Astrocyte of the spinal cord (primary cell): ENCODE results near the gene PHLPP1.
A peak's percentile ranks its signal among the peaks of the same experiment; 100 is the strongest.

Experiments
- DNase-seq: peaks from one replicate; pipeline ENCODE4 v3.0.0; 2011; ENCODE audit warnings: low read depth, low spot score
- H3K4me3 ChIP-seq: 2 replicates; pipeline ENCODE4 v1.5.1; 2011; ENCODE audit warnings: low read depth, mild to moderate bottlenecking, low read length, moderate library complexity
- CTCF ChIP-seq: IDR thresholded peaks from 2 replicates; pipeline ENCODE4 v1.5.1; 2012; ENCODE audit warnings: low read depth, mild to moderate bottlenecking, low read length, inconsistent platforms
- in situ Hi-C: cut with HindIII; loops from 2 replicates; pipeline ENCODE4 v1.10.0; 2017; ENCODE audit warnings: low sequenced_read_pairs

Gene PHLPP1

GRCh38 chr18:62998443-62998842 is 283.1 kb downstream of the PHLPP1 start:
- no peak for DNase-seq
- no peak overlapping the region for H3K4me3 ChIP-seq
- in situ Hi-C loops: no loop called here
- no peak for TF ChIP-seq CTCF

DNA sequence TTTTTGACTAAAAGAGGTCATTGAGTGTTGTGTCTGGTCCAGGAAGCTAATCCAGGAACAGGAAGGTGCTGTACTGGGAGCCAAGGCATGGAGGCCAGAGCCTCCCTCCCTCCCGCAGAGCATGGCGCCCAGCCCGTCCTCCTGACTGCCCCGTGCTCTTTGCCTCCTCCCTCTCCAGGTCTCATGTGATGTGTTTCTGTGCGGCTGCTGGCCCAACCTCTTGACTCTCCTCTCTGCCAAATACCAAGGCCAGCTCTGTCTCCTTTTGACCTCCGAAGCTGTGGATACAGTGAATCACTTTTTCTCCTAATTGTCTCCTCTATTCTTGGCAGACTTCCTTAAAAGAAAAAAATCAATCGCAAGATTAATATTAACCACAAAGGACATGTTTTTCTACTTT is 284.1 kb downstream of the PHLPP1 start:
- H3K4me3 ChIP-seq: no peak overlapping the region
- peak; percentile 35 for DNase-seq
- in situ Hi-C loops: no loop called here
- TF ChIP-seq CTCF: no peak

GRCh38 chr18:62999921-63000320 is 284.6 kb downstream of the PHLPP1 start:
- TF ChIP-seq CTCF: no peak
- no peak for DNase-seq
- H3K4me3 ChIP-seq: no peak overlapping the region
- in situ Hi-C loops: no loop called here

- DNase-seq: no peak
- TF ChIP-seq CTCF: no peak
- in situ Hi-C loops: no loop called here
- H3K4me3 ChIP-seq: no peak overlapping the region
Measured at GRCh38 chr18:63000839-63001238, 285.5 kb downstream of the PHLPP1 start.

- no peak for TF ChIP-seq CTCF
- no peak overlapping the region for H3K4me3 ChIP-seq
- no peak for DNase-seq
- in situ Hi-C loops: no loop called here
Measured at GRCh38 chr18:63001861-63002260, 286.5 kb downstream of the PHLPP1 start.

GRCh38 chr18:63002305-63002704 is 287.0 kb downstream of the PHLPP1 start:
- TF ChIP-seq CTCF: no peak
- in situ Hi-C loops: no loop called here
- no peak for DNase-seq
- no peak overlapping the region for H3K4me3 ChIP-seq

DNA sequence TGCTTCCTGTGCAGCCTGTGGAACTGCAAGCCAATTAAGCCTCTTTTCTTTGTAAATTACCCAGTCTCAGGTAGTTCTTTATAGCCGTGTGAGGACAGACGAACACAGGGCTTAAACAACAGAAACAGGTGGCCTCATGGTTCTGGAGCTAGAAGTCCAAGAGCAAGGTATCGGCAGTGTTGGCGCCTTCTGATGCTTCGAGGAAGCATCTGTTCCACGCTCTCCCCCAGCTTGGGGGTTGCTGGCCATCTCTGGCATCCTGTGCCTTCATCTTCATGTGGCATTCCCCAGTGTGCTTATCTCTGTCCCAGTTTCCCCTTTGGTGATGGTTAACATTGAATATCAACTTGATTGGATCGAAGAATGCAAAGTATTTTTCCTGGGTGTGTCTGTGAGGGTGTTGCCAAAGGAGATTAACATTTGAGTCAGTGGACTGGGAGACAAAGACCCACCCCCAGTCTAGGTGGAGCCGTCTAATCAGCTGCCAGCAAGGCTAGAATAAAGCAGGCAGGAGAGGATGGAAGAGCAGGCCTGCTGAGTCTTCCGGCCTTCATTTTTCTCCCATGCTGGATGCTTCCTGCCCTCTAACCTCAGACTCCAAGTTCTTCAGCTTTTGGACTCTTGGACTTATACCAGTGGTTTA is 287.6 kb downstream of the PHLPP1 start:
- in situ Hi-C loops: no loop called here
- no peak for DNase-seq
- no peak overlapping the region for H3K4me3 ChIP-seq
- no peak for TF ChIP-seq CTCF
